PC-9 (cell line): ENCODE results near the gene TSPAN31. TPM values are rescaled to one million over a fixed set of nuclear protein-coding genes. Genes with fewer than 3 reads are reported as not detected.

ENCODE experiments used
- BruUV-seq: library from RNA; stranded (reverse); fragments of 400-500 nt; replicated peaks from 2 replicates; lab custom pipeline; 2021; lab: Mats Ljungman, UMichigan
- CTCF ChIA-PET: fragments of 300-600 bp; sonication (Branson Sonifier 250); formaldehyde crosslinking; loops from one replicate; lab custom pipeline; 2022; ENCODE audit warnings: antibody characterized with exemption; lab: Charles Lee
- POLR2A ChIA-PET: fragments of 300-600 bp; sonication (Branson Sonifier 250); formaldehyde crosslinking; loops from one replicate; lab custom pipeline; 2022; ENCODE audit warnings: antibody characterized with exemption; ENCODE audit not compliant: unreplicated experiment; lab: Charles Lee
- DNase-seq, 2 experiments: peaks; one replicate each; pipeline versions ENCODE4 v3.0.0 to v3.0.0-alpha.2; 2015 to 2022; ENCODE audit warnings: mixed read lengths in 1 of 2
- H2AFZ ChIP-seq: fragments of 200-600 bp; sonication (generic); 2 replicates; pipeline ENCODE4 v1.8.1; 2017; ENCODE audit warnings: antibody characterized with exemption
- H3F3A ChIP-seq: fragments of 200-600 bp; sonication (generic); 2 replicates; pipeline ENCODE4 v1.8.1; 2017; ENCODE audit warnings: antibody characterized with exemption, mild to moderate bottlenecking, low read depth; ENCODE audit not compliant: insufficient read depth
- H3K27ac ChIP-seq: fragments of 200-600 bp; sonication (generic); 2 replicates; pipeline ENCODE4 v1.6.1; 2016; ENCODE audit warnings: mixed run types
- H3K27me3 ChIP-seq: fragments of 200-600 bp; sonication (generic); 2 replicates; pipeline ENCODE4 v1.6.1; 2016; ENCODE audit warnings: low read depth, mixed run types; ENCODE audit not compliant: insufficient read depth
- H3K36me3 ChIP-seq: fragments of 200-600 bp; sonication (generic); 2 replicates; pipeline ENCODE4 v1.6.1; 2016; ENCODE audit warnings: low read depth, mixed run types
- H3K4me1 ChIP-seq: fragments of 200-600 bp; sonication (generic); replicated peaks from 2 replicates; pipeline ENCODE4 v1.6.1; 2016; ENCODE audit warnings: mixed run types; ENCODE audit not compliant: insufficient read depth
- H3K4me2 ChIP-seq: fragments of 200-600 bp; sonication (generic); 2 replicates; pipeline ENCODE4 v1.6.1; 2017; ENCODE audit warnings: mixed run types
- H3K4me3 ChIP-seq: fragments of 200-600 bp; sonication (generic); 2 replicates; pipeline ENCODE4 v1.6.1; 2016; ENCODE audit warnings: mixed run types
- H3K79me2 ChIP-seq: fragments of 200-600 bp; sonication (generic); 2 replicates; pipeline ENCODE4 v1.6.1; 2017; ENCODE audit warnings: low read depth, mixed run types
- H3K9me2 ChIP-seq: fragments of 200-600 bp; sonication (generic); 2 replicates; pipeline ENCODE4 v1.8.1; 2017; ENCODE audit warnings: mild to moderate bottlenecking; ENCODE audit not compliant: insufficient read depth
- H3K9me3 ChIP-seq: fragments of 200-600 bp; sonication (generic); 2 replicates; pipeline ENCODE4 v1.8.1; 2016; ENCODE audit warnings: low read depth; ENCODE audit not compliant: insufficient read depth
- H4K20me1 ChIP-seq: fragments of 200-600 bp; sonication (generic); 2 replicates; pipeline ENCODE4 v1.8.1; 2017; ENCODE audit not compliant: insufficient read depth
- CTCF ChIP-seq: fragments of 200-600 bp; sonication (generic); conservative IDR thresholded peaks from 2 replicates; pipeline ENCODE4 v1.6.1; 2017; ENCODE audit warnings: mixed run types, antibody characterized with exemption, mild to moderate bottlenecking, moderate library complexity
- EZH2 ChIP-seq: fragments of 200-600 bp; sonication (generic); IDR thresholded peaks from 2 replicates; pipeline ENCODE4 v1.8.0; 2017; ENCODE audit warnings: antibody characterized with exemption, low read depth
- intact Hi-C: fragments of 100-400 bp; cut with micrococcal nuclease; formaldehyde crosslinking; loops from one replicate; pipeline ENCODE4 v1.10.0; 2022; ENCODE audit not compliant: unreplicated experiment
- total RNA-seq: library from RNA; stranded (reverse); gene quantifications from 2 replicates; pipeline ENCODE4 v1.2.3, GENCODE V29; 2021

Gene TSPAN31
- total RNA-seq, 1 experiment from 2014 or later, result 18.2 TPM

- CTCF ChIA-PET, result interaction anchor here (0.7 kb wide), 1 partner anchor 17 kb away, joined by 3 read pairs; no protein-coding TSS in a partner anchor
- no peak for DNase-seq
- no peaks in the 10 kb centered on the region for H3K9me2 ChIP-seq
- H3K27ac ChIP-seq, result no peak overlapping the region
- intact Hi-C loops, result loop anchor here (1.0 kb wide), 1 partner anchor 123 kb away; no protein-coding TSS in a partner anchor
- H3K4me1 ChIP-seq, result peaks cover 8% of the 10 kb centered on the region
- no peaks in the 10 kb centered on the region for H3K27me3 ChIP-seq
- POLR2A ChIA-PET, result no interaction called here
- no peak overlapping the region for H3K4me2 ChIP-seq
- H3K79me2 ChIP-seq, result peaks cover 14% of the 10 kb centered on the region
- H3K4me3 ChIP-seq, result peak overlapping the region; percentile 96; the same call in 1 of the 2 replicates
- no TSS peak for BruUV-seq
- peaks cover 25% of the 10 kb centered on the region for H3K36me3 ChIP-seq
- no peaks in the 10 kb centered on the region for H4K20me1 ChIP-seq
- peaks cover 10% of the 10 kb centered on the region; the same call in 1 of the 2 replicates for H3F3A ChIP-seq
- no peak overlapping the region for H2AFZ ChIP-seq
- TF ChIP-seq CTCF, result no peak
- TF ChIP-seq EZH2, result no peak
- no peaks in the 10 kb centered on the region for H3K9me3 ChIP-seq
Observed at GRCh38 chr12:57782243-57782607, 37.4 kb downstream of the TSPAN31 start.

GRCh38 chr12:57782608-57783465, 38.0 kb downstream of the TSPAN31 start, which contains the start of gene TSFM:
Gene TSFM (plus strand): TSS chr12:57782787. CDS start chr12:57782802, 15 bp downstream.
- peaks cover 14% of the 10 kb centered on the region for H3K79me2 ChIP-seq
- peaks cover 8% of the 10 kb centered on the region for H3K4me1 ChIP-seq
- DNase-seq, result peak; percentile 81 to 91
- ChIA-PET CTCF (interaction anchor here (0.7 kb wide), 1 partner anchor 17 kb away, joined by 3 read pairs; no protein-coding TSS in a partner anchor), POLR2A (interaction anchor here (0.6 kb wide), 1 partner anchor 10 kb away, joined by 4 read pairs; the partner anchor contains the start of gene EEF1AKMT3)
- no peak within 1 kb of the TSS for H3K27ac ChIP-seq
- peak; percentile 91 for TF ChIP-seq CTCF
- TF ChIP-seq EZH2, result no peak
- no peaks in the 10 kb centered on the region for H4K20me1 ChIP-seq
- peaks cover 10% of the 10 kb centered on the region; the same call in 1 of the 2 replicates for H3F3A ChIP-seq
- peak within 1 kb of the TSS; percentile 90 for H2AFZ ChIP-seq
- H3K4me3 ChIP-seq, result peak within 1 kb of the TSS; percentile 96
- H3K9me2 ChIP-seq, result no peaks in the 10 kb centered on the region
- no peaks in the 10 kb centered on the region for H3K9me3 ChIP-seq
- intact Hi-C loops, result loop anchor here (1.0 kb wide), 1 partner anchor 122 kb away; no protein-coding TSS in a partner anchor
- H3K36me3 ChIP-seq, result peaks cover 26% of the 10 kb centered on the region
- peak within 1 kb of the TSS; percentile 75 for H3K4me2 ChIP-seq
- no TSS peak for BruUV-seq
- H3K27me3 ChIP-seq, result no peaks in the 10 kb centered on the region

GRCh38 chr12:57783466-57783801, 38.6 kb downstream of the TSPAN31 start:
- Histone ChIP-seq H3F3A (peaks cover 10% of the 10 kb centered on the region; the same call in 1 of the 2 replicates), H3K9me3 (no peaks in the 10 kb centered on the region), H3K36me3 (peaks cover 26% of the 10 kb centered on the region), H3K27ac (no peak overlapping the region), H3K4me3 (peak overlapping the region; percentile 96), H3K4me1 (peaks cover 8% of the 10 kb centered on the region), H4K20me1 (no peaks in the 10 kb centered on the region), H3K27me3 (no peaks in the 10 kb centered on the region), H3K9me2 (no peaks in the 10 kb centered on the region), H3K4me2 (peak overlapping the region; percentile 75), H3K79me2 (peaks cover 14% of the 10 kb centered on the region), H2AFZ (peak overlapping the region; percentile 90)
- BruUV-seq, result no TSS peak
- no peak for TF ChIP-seq CTCF
- no peak for TF ChIP-seq EZH2
- ChIA-PET CTCF (interaction anchor here (0.6 kb wide), 1 partner anchor 1121 kb away, joined by 15 read pairs; no protein-coding TSS in a partner anchor), POLR2A (interaction anchor here (0.6 kb wide), 1 partner anchor 11 kb away, joined by 4 read pairs; the partner anchor contains the start of gene EEF1AKMT3)
- intact Hi-C loops, result no loop called here
- DNase-seq, result no peak
